OCI-LY3 (cell line): Measurements from ENCODE around the gene CCNG2.
"Not testable (repeated sequence)": the region's sequence is repeated elsewhere in the genome, so short reads cannot be mapped to it uniquely, and the experiment has no call there.

Experiments
- CTCF ChIP-seq: fragments of 200-600, 300-600 bp; sonication (generic); IDR thresholded peaks from 2 replicates; pipeline ENCODE4 v1.5.1; 2014; ENCODE audit warnings: antibody characterized with exemption, low read length, low read depth
- EZH2phosphoT487 ChIP-seq: fragments of 200-600 bp; shearing (Covaris generic); IDR thresholded peaks from 2 replicates; pipeline ENCODE4 v1.6.1; 2018; ENCODE audit warnings: antibody characterized with exemption, mixed run types, low read depth

GRCh38 chr4:77137448-77137847 is 19.6 kb upstream of the CCNG2 start:
- not testable (repeated sequence) for TF ChIP-seq CTCF, EZH2phosphoT487
